Cardiac atrium fibroblast (primary cell): ENCODE data around the gene MSMP. TPM values are rescaled to one million over a fixed set of nuclear protein-coding genes. Genes with fewer than 3 reads are reported as not detected.

Source experiments
- total RNA-seq: library from RNA; depleted of rRNA; stranded (reverse); fragments of >200 nt; gene quantifications from 2 replicates; pipeline ENCODE4 v1.2.3, GENCODE V29; 2015

MSMP gene, protein sequence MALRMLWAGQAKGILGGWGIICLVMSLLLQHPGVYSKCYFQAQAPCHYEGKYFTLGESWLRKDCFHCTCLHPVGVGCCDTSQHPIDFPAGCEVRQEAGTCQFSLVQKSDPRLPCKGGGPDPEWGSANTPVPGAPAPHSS
- 2.0 TPM in 1 of 2 replicates, not detected in the other for total RNA-seq

DNA sequence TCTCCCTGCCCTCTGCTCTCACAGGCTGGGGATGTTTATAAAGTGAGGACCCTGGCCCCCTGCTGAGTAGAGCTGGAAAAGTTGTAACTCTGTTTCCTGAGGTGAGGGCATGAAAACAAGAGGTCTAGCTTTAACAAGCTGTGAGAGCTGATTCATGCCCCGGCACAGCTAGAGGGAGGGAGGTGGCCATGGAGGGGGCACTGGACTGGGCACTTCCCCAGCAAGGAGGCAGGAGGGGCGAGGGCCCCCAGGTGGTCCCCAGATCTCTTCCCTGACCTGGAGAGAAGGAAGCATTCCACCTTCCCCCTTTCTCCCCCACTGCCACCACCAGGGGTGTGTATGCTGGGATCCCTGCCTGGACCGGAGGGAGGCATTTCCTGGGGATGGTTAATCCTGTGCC lies at the start of gene MSMP:
Gene MSMP, minus strand, starts transcription at position 13 of the 400 bp plus-strand sequence. CDS start 147 bp downstream, outside the sequence.

DNA sequence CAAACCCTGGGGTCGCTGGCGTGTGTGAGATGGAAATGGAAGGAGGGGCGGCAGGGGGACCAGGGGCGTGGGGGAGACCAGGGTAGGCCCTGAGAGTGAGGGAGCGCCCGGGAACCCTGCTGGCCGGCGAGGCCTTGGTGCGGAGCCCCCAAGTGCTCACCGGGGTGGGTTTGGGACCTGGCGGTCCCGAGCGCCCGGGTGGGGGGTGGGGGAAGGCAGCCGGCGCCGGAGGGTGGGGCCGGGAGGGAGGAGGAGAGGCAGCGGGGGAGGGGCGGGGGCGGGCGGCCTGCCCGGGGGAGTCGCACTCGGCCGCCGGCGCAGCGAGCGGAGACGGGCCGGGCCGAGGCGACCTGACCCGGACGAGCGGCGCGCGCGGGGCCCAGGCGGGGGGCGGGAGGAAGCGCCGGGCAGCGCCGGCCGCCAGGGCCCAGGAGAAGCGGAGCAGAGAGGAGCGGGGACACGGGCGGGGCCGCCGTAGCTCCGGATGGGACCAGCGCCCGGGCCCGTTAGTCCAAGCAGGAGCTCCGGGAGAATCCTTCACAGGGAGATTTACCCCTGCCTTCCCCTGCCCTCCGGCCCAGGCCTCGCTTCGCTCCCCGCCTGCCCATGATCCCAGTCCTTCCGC lies 37.3 kb upstream of the MSMP start, which contains the start of gene NPR2:
Gene NPR2, plus strand, starts transcription at position 295 of the 625 bp plus-strand sequence. CDS start 818 bp downstream, outside the sequence.

GRCh38 chr9:35748858-35749514 lies 5.1 kb downstream of the MSMP start, which contains the start of the genes GBA2 and RGP1:
TSS of gene GBA2 (minus strand) at chr9:35749228. CDS start at chr9:35748704, 524 bp downstream.
TSS of gene RGP1 (plus strand) at chr9:35749287. CDS start at chr9:35749756, 469 bp downstream.

GRCh38 chr9:35732185-35732799 lies 21.8 kb downstream of the MSMP start, which contains the start of the genes CREB3 and TLN1:
TSS of gene CREB3 (plus strand) at chr9:35732666. CDS start at chr9:35732773, 107 bp downstream.
TSS of gene TLN1 (minus strand) at chr9:35732195. CDS start at chr9:35725694, 6,501 bp downstream.

Other genes starting within 250 kb of the MSMP start
- 14.1 and 16.1 TPM in 2 replicates for gene TESK1, start 149.0 kb downstream of the MSMP start, total RNA-seq
- gene CD72, start 135.9 kb downstream of the MSMP start, total RNA-seq = 0.32 and 1.3 TPM in 2 replicates
- 1.3 TPM in 1 of 2 replicates, not detected in the other for gene SIT1, start 103.3 kb downstream of the MSMP start, total RNA-seq
- 11,420 and 19,025 TPM in 2 replicates for gene RMRP, start 96.3 kb downstream of the MSMP start, total RNA-seq
- gene CCDC107, start 96.0 kb downstream of the MSMP start, total RNA-seq = 12.8 and 25.8 TPM in 2 replicates
- gene ARHGEF39, start 89.1 kb downstream of the MSMP start, total RNA-seq = 0.18 and 0.49 TPM in 2 replicates
- gene CA9, start 80.3 kb downstream of the MSMP start, total RNA-seq = 8.3 and 8.8 TPM in 2 replicates
- 692 and 1,021 TPM in 2 replicates for gene TPM2, start 64.4 kb downstream of the MSMP start, total RNA-seq
- gene TLN1, start 22.1 kb downstream of the MSMP start, total RNA-seq = 335 and 378 TPM in 2 replicates
- gene CREB3, start 21.6 kb downstream of the MSMP start, total RNA-seq = 60.5 and 72.6 TPM in 2 replicates
- 11.7 and 22.2 TPM in 2 replicates for gene GBA2, start 5.0 kb downstream of the MSMP start, total RNA-seq
- 10.7 and 15.2 TPM in 2 replicates for gene RGP1, start 5.0 kb downstream of the MSMP start, total RNA-seq
- gene NPR2, start 37.3 kb upstream of the MSMP start, total RNA-seq = 19.9 and 27.5 TPM in 2 replicates
- gene SPAG8, start 58.0 kb upstream of the MSMP start, total RNA-seq = 0.32 and 0.36 TPM in 2 replicates
- 19.0 and 24.2 TPM in 2 replicates for gene HINT2, start 60.8 kb upstream of the MSMP start, total RNA-seq
- not detected in 2 replicates for gene FAM221B, start 74.5 kb upstream of the MSMP start, total RNA-seq
- 2.0 and 2.1 TPM in 2 replicates for gene TMEM8B, start 75.0 kb upstream of the MSMP start, total RNA-seq
- not detected in 2 replicates for gene OR13J1, start 116.1 kb upstream of the MSMP start, total RNA-seq
- gene HRCT1, start 151.9 kb upstream of the MSMP start, total RNA-seq = 1.4 and 9.4 TPM in 2 replicates
- gene SPAAR, start 155.2 kb upstream of the MSMP start, total RNA-seq = 4.5 and 7.5 TPM in 2 replicates
- gene OR2S2, start 203.9 kb upstream of the MSMP start, total RNA-seq = not detected in 2 replicates